GM21825 (cell line): ENCODE data around the gene FHIT.
A peak's percentile ranks its signal among the peaks of the same experiment; 100 is the strongest.

ENCODE experiments used
- ATAC-seq: cut with Tn5 transposase; IDR thresholded peaks from one replicate; pipeline ENCODE4 v1.9.1; 2021; ENCODE audit warnings: mild to moderate bottlenecking, moderate library complexity; ENCODE audit not compliant: unreplicated experiment

Gene FHIT

GRCh38 chr3:60528651-60529050 is 722.6 kb downstream of the FHIT start:
- ATAC-seq = peak; percentile 50

GRCh38 chr3:60523536-60523935 is 727.7 kb downstream of the FHIT start:
- ATAC-seq = no peak

- no peak for ATAC-seq
Measured at GRCh38 chr3:60517134-60517533, 734.1 kb downstream of the FHIT start.

GRCh38 chr3:60514866-60515265 is 736.4 kb downstream of the FHIT start:
- no peak for ATAC-seq

- no peak for ATAC-seq
Measured at GRCh38 chr3:60514085-60514649, 737.1 kb downstream of the FHIT start.

- no peak for ATAC-seq
Measured at GRCh38 chr3:60513241-60513640, 738.0 kb downstream of the FHIT start.

- ATAC-seq = no peak
Measured at GRCh38 chr3:60512506-60512905, 738.7 kb downstream of the FHIT start.

- no peak for ATAC-seq
Measured at GRCh38 chr3:60509471-60509870, 741.8 kb downstream of the FHIT start.

GRCh38 chr3:60504827-60505457 is 746.3 kb downstream of the FHIT start:
- no peak for ATAC-seq

GRCh38 chr3:60501314-60501713 is 749.9 kb downstream of the FHIT start:
- no peak for ATAC-seq

- no peak for ATAC-seq
Measured at GRCh38 chr3:60497902-60498301, 753.4 kb downstream of the FHIT start.

- ATAC-seq = no peak
Measured at GRCh38 chr3:60490992-60491391, 760.3 kb downstream of the FHIT start.

GRCh38 chr3:60475096-60475495 is 776.2 kb downstream of the FHIT start:
- ATAC-seq = no peak

GRCh38 chr3:60469481-60469880 is 781.8 kb downstream of the FHIT start:
- no peak for ATAC-seq

- no peak for ATAC-seq
Measured at GRCh38 chr3:60463685-60464084, 787.6 kb downstream of the FHIT start.

GRCh38 chr3:60461267-60461666 is 790.0 kb downstream of the FHIT start:
- no peak for ATAC-seq

- no peak for ATAC-seq
Measured at GRCh38 chr3:60456180-60456579, 795.1 kb downstream of the FHIT start.

- ATAC-seq = no peak
Measured at GRCh38 chr3:60453326-60453725, 797.9 kb downstream of the FHIT start.

- no peak for ATAC-seq
Measured at GRCh38 chr3:60448696-60449095, 802.6 kb downstream of the FHIT start.

- no peak for ATAC-seq
Measured at GRCh38 chr3:60445446-60445845, 805.8 kb downstream of the FHIT start.

- ATAC-seq = no peak
Measured at GRCh38 chr3:60444898-60445437, 806.3 kb downstream of the FHIT start.

- no peak for ATAC-seq
Measured at GRCh38 chr3:60440869-60441268, 810.4 kb downstream of the FHIT start.
